Adipose tissue (tissue), 3 donors: ENCODE measurements around the gene LRRFIP1. TPM values are rescaled to one million over a fixed set of nuclear protein-coding genes. Genes with fewer than 3 reads are reported as not detected.
"Not testable (repeated sequence)": the region's sequence is repeated elsewhere in the genome, so short reads cannot be mapped to it uniquely, and the experiment has no call there.

Experiments
- H3K27ac ChIP-seq: one replicate; pipeline ENCODE4 v1.5.1; 2013; ENCODE audit warnings: low read depth, low read length
- WGBS, 3 donors: extraction: QIAGEN DNeasy Blood & Tissue Kit; methylation state at CpG; one replicate each; pipeline ENCODE4 v1.1.7; 2013; 5-methylcytosine and 5-hydroxymethylcytosine counted together
- polyA plus RNA-seq, 3 donors: library from polyadenylated mRNA; stranded (reverse); fragments of 200-250 nt; gene quantifications; one replicate each; pipeline ENCODE4 v1.2.3, GENCODE V29; 2013
- donor health status: healthy with polysubstance abuse.
- donor health status: Bipolar disorder and iron deficiency.
- donor health status: healthy.

Gene LRRFIP1
- polyA plus RNA-seq, 3 donors: 17.8 to 54.7 (median 51.5) TPM

DNA sequence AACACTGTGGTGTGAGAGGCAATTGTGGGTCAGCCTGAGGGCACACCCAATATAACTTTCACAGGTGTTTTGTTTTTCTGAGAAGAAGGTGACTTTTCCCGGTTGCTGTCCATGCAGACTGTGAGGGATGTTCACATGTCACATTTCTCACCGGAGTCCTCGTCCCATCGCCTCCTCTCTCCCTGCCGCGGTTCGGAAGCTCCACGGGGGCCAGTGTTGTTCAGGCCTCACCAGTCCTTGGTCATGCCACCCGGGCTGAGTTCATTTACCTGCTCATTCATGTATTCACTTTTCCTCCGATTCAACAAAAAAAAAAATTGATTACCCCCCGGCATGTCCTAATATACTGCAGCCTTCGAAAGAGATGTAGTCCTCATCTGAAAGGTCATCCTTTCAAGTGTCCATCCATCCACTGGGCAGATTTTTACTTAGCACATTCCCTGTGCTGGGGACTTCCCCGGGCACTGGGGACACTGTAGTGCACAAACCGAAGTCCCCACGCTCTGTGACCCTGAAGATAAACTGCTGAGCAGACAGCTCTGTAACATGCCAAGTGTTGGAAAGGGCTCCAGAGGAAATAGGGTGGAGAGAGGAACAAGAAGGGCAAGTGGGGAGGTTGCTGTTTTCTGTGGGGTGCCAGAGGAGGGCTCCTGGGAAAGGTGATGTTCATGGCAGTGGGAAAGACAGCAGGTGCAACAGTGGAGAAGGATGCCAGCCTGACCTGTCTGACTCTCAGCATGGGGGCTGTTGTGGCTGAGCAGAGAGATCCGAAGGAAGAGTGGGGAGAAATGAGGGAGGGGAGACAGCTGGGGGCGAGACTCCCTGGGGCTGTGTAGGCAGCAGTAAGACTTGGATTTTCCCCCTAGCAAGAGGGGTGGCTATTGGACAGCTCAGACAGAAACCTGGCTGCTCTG, 22.4 kb downstream of the LRRFIP1 start:
- WGBS, 3 donors: 78 to 94% (median 92%) methylated on average over 17 of the region's 17 CpGs

GRCh38 chr2:237650455-237650850, 23.1 kb downstream of the LRRFIP1 start:
- no peak overlapping the region for H3K27ac ChIP-seq
- WGBS, 3 donors: 68 to 97% (median 92%) methylated on average over 7 of the region's 7 CpGs

More for the DNA sequence above, 22.4 kb downstream of the LRRFIP1 start:
- no peak overlapping the region for H3K27ac ChIP-seq

DNA sequence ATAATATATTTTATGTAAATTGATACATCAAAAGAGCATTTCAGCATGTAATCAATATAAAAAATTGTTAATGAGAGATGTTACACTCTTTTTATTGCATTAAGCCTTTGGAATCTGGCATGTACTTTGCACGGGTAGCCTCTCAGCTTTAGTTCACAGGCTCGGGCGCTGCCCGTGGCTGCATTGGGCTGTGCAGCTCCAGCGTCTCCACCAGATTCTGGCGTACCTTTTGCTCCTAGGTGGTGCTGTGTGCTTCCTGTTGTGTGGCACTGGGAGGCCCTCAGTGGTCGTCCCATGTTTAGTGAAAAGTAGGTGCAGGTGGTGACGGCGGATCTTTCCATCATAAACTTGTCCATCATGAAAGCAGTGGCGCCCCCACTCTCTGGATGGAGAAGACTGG, 24.4 kb downstream of the LRRFIP1 start:
- no peak overlapping the region for H3K27ac ChIP-seq
- WGBS, 3 donors: 96 to 98% (median 96%) methylated on average over 10 of the region's 10 CpGs

DNA sequence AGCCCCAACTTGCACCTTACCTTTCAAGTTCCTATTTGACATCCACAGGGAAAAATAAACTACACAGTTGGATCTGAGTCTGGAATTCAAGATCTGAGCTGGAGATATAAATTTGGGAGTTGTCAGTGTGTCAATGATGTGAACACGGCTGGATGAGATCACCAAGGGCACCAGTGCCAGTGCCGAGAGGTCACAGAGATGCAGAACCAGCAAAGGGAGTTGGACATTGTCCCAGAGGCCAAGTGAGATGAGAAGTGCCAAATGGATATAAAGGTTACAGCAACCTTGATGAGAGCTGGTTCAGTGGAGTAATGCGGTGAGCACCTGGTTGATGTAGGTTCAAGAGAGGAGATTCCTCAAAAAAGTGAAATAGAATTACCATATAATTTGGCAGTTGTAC, 24.8 kb downstream of the LRRFIP1 start:
- 91 to 95% (median 94%) methylated on average over 3 of the region's 3 CpGs for WGBS, 3 donors
- no peak overlapping the region for H3K27ac ChIP-seq

- 67 to 97% (median 85%) methylated on average over 2 of the region's 2 CpGs for WGBS, 3 donors
- no peak overlapping the region for H3K27ac ChIP-seq
Observed at GRCh38 chr2:237652854-237653253, 25.5 kb downstream of the LRRFIP1 start.

GRCh38 chr2:237653776-237654558, 26.6 kb downstream of the LRRFIP1 start:
- 79 to 90% (median 80%) methylated on average over 5 of the region's 5 CpGs for WGBS, 3 donors
- no peak overlapping the region for H3K27ac ChIP-seq

DNA sequence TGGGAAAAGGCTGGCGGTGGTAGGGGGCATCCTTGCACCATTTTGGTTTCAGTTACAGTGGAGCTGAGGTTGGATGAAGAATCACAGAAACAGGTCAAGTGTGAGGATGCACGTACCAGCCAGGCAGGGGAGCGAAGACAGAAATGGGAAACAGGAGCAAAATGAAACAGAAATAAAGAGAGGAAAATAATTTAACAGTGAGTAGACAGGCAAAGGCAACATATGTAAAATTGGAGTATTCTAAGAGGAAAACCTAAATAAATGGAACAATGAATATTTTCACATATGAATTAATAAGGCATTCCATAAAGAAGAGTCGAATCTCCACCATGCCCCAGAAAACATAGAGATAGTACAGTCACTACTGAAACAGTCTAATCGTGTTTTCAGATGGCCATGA, 29.7 kb downstream of the LRRFIP1 start:
- WGBS, 3 donors: 91 to 95% (median 95%) methylated on average over 5 of the region's 5 CpGs
- no peak overlapping the region for H3K27ac ChIP-seq

DNA sequence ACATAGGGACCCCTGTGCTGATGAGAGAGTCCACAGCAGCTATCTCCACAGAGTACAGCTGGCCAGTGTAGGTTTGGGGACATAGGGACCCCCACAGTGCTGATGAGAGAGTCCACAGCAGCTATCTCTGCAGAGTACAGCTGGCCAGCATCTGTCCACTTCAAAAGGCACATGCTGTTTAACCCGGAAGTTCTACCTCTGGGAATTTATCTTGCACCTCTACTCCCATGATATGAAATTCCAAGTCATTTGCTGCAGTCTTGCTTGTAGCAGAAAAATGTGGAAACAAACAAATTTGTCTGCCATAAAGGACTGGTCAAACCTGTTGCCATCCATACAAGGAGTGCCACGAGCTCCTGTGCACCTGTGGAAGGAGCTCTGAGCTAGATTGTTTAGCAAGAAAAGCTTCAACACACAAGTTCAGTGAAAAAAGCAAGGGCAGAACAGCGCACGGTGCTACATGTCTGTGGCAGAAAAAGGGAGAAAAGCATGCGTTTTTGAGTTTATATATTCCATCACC, 33.1 kb downstream of the LRRFIP1 start:
- no peak overlapping the region for H3K27ac ChIP-seq
- 39 to 85% (median 82%) methylated on average over 5 of the region's 5 CpGs for WGBS, 3 donors

DNA sequence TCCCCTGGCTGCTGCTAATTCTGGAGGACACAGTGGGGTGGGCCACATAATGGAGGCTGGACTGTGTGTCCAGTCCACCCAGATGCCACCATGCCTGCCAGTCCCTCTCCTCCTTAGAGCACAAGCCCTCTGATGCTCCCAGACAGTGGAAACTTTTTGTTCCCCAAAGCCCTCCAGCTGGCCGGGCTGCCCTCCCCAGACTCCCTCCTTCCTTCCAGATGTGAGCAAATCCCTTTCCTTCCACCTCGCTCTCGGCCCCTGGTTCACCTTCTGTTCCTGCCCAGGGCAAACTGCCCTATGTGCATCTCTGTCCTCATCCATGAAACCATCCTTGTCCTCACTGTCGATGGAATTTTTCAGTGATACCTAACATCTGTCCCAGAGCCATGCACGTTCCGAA, 33.9 kb downstream of the LRRFIP1 start:
- no peak overlapping the region for H3K27ac ChIP-seq
- WGBS, 3 donors: 74 to 86% (median 75%) methylated on average over 6 of the region's 6 CpGs

DNA sequence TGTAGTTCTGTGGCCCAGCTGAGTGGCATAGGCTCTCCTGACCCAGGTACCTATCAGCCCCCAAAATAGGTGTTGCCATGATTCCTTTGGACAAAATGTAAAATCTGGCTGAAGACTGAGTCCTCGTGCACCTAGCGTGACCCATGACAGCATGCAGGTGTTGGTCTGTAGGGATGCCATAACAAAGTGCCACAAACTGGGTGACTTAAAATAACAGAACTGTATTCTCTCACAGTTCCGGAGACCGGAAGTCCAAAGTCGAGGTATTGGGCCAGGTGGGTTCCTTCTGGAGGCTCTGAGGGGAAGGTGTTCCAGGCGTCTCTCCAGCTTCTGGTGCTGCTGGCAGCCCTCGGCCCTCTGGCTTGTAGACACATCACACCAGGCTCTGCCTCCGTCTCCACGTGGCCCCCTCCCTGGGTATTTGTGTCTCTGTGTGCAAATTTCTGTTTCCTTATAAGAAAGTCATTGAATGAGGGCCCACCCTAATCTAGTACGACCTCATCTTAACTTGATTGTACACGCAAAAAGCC, 34.5 kb downstream of the LRRFIP1 start:
- H3K27ac ChIP-seq: no peak overlapping the region
- WGBS, 3 donors: 76 to 89% (median 82%) methylated on average over 11 of the region's 11 CpGs

GRCh38 chr2:237662671-237663093, 35.3 kb downstream of the LRRFIP1 start:
- no peak overlapping the region for H3K27ac ChIP-seq
- 12 to 13% (median 13%) methylated on average over 13 of the region's 13 CpGs for WGBS, 3 donors

- 72 to 82% (median 77%) methylated on average over 11 to 12 of the region's 12 CpGs for WGBS, 3 donors
- H3K27ac ChIP-seq: no peak overlapping the region
Observed at GRCh38 chr2:237663517-237664110, 36.2 kb downstream of the LRRFIP1 start.

DNA sequence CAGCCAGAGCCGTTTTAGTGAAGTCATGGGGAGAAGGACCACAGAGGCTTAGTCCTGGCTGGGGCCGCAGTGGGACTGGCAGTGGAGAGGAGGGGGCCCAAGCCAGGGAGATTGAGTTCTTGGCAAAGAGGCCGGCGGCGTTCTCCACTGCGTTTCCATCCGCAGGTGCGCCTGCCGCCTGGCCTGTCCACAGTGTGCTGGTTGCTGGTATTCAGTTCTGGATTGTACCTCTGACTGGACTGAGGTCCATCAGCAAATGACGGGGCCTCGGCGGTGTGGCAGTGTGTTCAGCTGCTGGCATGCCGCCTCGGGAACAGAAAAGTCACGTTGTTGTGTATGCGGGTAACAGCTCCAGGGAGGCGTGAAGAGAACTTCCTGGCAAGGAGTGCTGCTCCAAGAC, 36.8 kb downstream of the LRRFIP1 start:
- 83 to 91% (median 88%) methylated on average over 17 of the region's 17 CpGs for WGBS, 3 donors
- no peak overlapping the region for H3K27ac ChIP-seq

DNA sequence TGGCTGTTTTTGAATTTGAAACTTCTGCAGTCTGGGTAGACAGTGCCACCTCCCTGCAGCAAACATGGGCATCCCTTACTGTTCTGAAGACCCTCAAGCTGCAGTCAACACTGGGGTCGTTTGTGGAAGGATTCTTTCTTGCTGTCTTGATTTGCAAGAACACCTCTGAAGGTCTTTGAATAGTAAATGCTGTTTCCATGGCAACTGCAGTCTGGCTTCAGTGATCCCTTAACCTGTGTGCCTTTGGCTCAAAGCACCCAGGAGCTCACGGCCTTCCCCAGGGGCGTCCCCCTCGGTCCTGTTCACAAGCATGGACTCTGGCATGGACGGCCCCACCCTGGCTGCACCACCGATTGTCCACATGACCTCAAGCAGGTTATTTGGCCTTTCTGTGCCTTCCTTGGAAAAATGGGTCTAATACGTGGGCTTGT, 38.3 kb downstream of the LRRFIP1 start:
- no peak overlapping the region for H3K27ac ChIP-seq
- 72 to 84% (median 80%) methylated on average over 7 of the region's 7 CpGs for WGBS, 3 donors

DNA sequence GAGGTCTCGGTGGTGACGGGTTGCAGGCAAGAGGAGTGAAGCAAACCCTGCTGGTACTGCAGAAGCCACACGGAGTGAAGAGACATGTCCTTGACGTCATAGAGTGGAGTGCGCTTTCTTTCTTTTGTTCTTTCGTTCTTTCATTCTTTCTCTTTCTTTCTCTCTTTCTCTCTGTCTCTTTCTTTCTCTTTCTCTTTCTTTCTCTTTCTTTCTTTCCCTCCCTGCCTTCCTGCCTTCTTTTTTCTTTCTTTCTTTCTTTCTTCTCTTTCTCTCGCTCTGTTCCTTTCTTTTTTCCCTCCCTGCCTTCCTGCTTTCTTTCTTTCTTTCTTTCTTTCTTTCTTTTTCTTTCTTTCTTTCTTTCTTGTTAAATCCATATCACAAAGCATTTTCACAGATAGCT, 39.2 kb downstream of the LRRFIP1 start:
- WGBS, 3 donors: 78 to 89% (median 88%) methylated on average over 7 of the region's 7 CpGs
- no peak overlapping the region for H3K27ac ChIP-seq

GRCh38 chr2:237667050-237667576, 39.7 kb downstream of the LRRFIP1 start:
- H3K27ac ChIP-seq: not testable (repeated sequence)
- WGBS, 3 donors: 90 to 95% (median 90%) methylated on average over 6 of the region's 6 CpGs

DNA sequence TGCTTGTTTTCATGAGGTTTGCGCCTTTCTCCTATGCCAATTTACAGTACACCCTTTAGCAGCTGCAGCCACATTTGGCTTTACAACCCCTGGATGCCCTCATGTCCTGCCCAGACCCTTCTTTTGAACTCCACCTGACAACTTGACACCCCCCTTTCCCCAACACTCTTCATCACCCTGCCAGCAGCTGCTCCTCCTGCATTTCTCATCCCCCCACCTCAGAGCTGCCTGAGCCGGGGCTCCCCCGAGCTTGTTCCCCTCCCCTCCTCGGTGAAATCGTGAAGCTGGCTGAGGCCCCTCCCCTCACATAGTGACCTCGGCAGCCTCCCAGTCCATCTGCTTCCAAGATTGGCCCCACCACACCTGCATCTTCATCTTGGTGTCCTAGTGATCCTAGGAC, 40.5 kb downstream of the LRRFIP1 start:
- H3K27ac ChIP-seq: no peak overlapping the region
- 79 to 89% (median 83%) methylated on average over 6 of the region's 6 CpGs for whole genome bisulfite sequencing, 3 donors

DNA sequence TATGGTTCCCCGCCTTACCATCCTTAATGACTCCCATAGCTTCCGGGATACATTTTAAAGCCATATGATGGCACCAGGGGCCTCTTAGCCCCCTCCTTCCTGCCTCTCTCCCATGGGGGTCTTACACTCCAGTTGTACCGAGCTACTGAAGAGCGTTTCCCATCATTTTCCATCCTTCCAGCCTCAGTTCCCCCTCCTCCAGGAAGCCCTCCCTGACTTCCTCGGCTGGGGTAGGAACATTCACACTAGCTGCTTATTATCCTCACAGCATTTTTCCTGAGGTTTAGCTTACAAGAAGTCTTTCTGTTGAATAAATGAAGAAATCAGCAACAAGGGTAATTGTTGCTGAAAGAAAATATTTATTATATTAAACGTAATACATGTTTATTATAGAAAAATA, 41.1 kb downstream of the LRRFIP1 start:
- WGBS, 3 donors: 91 to 94% (median 91%) methylated on average over 6 of the region's 6 CpGs
- H3K27ac ChIP-seq: no peak overlapping the region
